NAMALWA (cell line): Measurements from ENCODE around the gene RFTN1.

Experiments used
- DNase-seq: peaks from one replicate; pipeline ENCODE4 v3.0.0-alpha.2; 2015; ENCODE audit warnings: low spot score

Gene RFTN1

DNA sequence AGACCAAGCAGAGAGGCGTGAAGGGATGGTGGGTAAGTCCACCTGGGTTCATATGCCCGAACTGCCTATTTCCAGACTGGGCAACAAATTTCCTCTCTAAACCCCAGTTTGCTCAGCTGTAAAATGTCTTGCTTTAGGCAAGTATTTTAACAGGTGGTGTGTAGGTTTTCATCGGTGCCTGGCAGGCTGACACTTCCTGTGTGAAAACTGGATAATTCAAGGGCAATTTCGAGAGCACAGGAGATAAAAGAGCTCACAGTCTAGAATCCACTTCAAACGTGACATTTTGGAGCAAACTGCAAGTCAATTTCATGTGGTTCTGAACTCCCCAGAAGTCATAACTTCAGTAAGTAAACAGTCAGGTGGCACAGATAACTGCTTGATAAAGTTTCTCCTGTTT, 136.3 kb downstream of the RFTN1 start:
- peak; percentile 77 for DNase-seq

DNA sequence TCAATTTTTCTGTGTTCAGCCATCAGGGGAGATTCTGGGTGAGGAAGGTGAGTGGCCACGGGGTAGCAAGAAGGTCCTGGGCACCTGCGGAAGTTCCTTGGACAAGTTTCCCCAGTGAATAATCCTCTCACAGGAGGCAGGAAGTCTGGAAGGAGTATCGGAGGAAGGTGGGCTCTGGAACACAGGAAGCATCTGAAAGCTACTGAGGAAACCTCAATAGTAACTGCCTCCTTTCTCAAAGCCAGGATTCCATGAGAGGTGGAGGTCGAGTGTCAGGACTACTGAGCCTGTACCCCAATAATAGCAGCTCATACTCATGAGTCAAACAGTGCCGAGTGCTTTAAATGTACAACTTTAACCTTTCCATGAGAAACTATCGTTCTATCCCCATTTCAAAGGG, 137.6 kb downstream of the RFTN1 start:
- no peak for DNase-seq

DNA sequence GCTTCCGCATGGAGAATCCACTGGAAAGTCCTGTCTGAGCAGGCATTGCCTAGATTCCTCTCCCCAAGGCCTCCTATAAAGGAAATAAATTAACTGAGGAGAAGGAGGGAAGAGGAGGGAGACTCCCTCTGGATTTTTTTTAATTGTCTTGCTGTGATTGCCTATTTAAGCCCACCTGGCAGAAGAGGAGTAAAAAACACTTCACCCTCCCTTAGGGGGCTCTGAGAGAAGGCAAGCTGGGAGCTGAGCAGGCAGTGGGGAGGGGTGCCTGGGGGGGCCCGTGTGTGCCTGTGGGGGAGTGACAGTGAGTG, 138.6 kb downstream of the RFTN1 start:
- no peak for DNase-seq

DNA sequence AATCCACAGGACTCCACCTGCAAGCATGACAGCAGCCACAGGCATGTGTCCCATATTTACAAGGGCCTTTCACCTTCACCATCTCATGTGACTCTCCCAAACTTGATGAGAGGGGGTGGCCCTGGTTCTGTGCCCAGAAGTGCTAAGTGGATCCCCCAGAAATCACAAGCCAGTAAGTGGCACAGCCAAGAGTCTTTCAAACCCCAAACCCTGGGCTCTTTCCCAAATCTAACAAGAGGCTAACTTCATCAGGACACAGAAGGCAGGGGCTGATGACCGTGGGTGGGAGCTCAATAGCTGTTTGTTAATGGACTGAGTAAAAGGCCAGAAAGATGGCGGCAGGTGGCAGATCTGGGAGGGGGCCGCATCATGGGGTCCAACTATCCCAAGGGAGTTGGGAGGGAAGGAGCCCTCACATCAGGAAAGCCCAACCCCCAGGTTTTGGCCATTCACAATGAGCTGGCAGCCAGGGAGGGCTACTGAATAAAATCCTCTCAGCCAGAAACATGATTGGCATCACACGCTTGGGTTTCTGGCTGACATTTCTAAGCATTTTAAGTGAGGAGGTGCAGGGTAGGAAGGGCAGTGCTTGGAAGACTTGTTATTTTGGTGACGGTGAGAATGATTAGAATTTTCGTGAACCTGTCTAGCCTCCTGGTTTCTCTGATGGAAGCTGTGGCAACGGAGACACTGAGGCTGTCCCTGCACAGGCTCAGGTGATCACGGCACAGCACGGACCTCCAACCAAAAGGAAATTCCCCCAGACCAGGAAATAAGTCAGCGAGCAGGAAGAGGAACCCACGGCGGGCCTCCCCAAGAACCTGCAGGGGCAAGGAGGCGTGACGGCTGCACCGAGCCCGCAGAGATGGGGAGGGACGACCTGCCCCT, 139.2 kb downstream of the RFTN1 start:
- DNase-seq, result peak; percentile 62

DNA sequence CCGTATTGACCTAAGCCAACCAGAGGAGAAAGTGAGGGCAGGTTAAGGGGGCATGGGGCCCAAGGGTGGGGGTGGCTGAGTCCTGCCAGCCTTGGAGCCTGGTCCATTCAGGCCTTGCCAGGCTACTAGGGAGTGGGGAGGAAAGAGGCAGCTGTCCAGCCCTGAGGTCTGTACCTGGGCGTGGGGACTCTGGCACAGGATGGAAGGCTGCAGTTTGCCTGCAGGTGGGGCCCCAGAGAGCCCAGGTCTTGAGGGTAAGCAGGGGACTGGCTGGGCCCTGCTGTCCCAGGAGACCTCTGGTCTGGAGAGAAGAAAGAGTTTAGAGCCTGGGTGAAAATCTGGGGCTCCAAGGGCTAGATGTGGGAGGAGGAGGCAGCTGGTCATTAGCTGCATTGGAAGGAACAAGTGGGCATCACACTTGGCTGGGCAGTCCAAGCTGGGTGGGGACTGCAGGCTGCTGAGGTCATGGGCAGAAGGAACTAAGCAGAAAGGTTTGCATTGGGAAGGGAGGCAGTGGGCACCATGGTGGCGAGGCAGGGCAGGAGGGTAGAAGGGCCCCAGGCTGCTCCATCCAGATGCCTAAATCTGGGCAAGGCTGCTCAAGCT, 140.1 kb downstream of the RFTN1 start:
- peak; percentile 24 for DNase-seq

DNA sequence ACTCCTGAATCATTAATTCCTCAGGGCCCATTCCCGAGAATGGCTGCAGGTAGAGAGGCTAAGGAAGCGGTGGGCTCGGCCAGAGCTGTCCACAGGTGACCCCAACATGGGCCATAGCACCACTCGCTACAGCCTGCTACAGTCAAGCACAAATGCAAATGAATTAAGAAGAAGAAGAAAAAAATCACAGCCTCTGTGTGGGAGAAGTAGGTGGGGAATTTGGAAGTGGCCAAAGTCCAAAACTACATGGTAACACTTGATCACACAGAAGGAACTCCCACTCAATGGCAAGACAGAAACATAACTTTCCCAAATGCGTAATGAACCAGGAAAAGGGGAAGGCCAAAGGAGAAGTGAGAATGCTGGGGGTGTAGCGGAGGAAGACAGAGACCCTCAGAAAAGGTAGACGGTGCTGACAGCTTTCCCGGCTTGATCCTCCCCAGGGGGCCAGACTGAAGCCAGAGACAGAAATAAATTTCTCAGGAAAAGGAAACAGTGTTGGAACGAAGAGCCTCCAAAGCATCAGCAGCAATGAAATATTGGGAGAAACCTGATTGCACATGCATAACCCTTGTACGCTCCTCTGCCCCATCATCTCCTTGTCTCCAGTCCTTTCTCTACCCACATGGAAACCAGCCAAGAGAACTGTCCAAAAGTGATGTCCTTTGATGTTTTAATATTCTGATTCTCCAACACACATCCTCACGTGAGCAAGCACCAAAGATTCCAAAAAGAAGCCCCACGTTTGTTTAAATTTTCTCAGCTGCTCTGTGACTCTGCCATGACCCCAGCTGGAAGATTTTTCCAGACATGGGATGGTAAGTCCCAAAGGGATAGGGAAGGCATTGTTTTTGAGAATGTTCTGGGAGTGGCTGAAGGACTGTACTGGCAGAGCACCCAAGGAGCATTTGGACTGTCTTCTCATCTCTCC, 140.9 kb downstream of the RFTN1 start:
- peak; percentile 60 for DNase-seq

DNA sequence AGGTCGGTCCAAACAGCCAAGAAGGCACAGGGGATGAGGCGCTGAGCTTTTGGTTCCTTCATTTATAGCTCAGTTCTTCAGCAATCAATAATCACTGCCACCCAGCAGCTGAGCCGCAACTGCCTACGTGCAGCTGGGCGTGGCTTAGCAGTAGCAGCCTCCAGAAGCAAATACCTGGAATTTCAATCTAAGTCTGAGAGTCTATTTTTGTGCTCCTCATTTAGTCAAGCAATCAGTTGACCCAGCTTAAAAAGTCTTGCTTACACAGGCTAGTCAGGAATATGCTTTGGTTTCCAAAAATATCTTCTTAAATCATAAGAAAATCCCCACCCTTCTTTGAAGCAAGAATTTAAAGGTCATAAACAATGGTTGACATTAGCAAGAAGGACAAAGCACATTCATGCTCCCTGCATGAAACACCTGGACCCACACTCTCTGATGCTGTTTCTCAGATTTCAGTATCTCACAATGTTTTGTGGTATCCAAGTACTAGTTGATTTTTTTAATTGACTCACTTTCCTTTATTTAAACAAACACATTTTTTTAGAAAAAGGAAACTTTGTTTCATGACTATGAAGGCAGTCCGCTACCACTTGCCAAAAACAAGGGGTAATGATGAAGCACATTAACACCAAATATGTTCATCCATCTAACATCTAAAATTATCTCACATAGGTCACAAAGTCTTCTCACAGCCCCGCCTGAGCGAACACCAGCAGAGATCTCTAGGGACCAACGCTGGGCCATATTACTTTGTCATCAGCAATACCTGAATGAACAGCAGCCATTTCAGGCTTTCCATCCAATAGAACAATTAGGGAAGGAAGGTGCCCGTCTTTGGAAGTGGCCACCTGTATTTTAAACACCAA, 142.4 kb downstream of the RFTN1 start:
- peak; percentile 46 for DNase-seq

DNA sequence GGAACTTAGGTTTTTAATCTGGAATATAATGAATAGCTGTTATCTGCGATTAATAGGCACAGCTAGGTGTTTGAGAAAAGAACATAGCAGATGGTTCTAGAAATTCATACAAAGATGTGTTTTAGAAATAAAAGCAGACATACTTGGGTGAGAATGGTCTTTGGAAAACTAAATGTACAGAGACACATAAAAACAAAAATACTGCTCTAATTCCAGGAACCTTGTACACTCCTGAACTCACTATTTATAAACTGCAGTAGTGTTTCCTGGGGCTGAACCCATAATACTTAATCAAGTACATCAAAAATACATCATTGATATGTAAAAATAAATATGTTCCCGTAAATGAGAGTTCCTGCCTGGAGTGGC, 143.0 kb downstream of the RFTN1 start:
- no peak for DNase-seq

DNA sequence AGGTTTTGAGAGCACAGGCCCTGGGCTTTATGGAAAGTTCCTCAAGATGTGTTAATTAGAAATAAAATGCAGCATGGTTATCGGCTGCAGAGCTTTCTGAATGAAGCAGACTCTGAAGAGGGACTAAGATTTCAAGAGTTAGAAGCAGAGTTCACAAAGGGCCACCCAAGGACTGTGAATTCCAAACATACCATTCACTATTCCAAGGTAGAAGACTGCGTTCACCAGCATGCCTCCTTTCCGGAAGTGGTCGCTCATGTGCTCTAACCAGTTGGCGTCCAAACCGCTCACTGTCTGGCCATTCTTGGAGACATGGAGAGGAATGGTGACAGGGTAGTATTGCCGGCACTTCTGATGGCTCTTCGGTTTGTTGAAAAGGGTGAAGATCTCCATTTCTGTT, 143.6 kb downstream of the RFTN1 start:
- no peak for DNase-seq

DNA sequence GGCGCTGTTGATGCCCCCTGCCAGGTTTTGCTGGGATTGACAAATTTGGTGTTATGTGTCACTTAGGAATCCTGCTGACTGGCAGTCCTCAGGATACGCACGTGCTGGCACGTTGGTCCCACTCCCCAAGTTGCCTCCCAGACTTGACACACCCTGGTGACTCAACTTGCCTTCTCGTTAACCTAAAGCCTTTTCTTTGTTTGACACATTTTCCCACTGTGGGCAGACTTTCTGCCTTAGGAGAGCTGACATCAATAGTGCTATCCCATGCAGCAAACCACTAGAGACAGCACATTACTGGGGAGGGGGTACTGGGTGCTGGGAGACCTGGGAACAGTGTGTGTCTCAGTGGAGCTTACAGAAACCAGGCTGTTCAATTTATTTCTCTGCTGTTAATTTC, 144.2 kb downstream of the RFTN1 start:
- no peak for DNase-seq

DNA sequence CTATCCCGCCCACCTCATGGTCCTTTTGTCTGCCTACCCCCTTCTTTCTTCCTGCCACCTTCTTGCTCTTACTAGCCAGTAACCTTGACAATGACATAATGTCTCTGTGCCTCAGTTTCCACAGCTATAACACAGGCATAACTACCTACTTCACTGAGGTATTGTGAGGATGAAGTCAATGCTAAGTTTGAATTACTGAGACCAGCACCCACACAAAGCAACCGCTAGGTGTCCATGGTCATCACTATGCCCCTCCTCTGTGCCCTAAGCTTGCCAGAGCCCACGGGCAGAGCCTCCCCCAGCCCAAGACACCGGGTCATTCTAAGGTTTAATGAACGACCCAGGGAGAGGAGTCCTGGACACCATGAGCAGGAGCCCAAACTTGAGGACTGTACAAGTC, 146.9 kb downstream of the RFTN1 start:
- no peak for DNase-seq

DNA sequence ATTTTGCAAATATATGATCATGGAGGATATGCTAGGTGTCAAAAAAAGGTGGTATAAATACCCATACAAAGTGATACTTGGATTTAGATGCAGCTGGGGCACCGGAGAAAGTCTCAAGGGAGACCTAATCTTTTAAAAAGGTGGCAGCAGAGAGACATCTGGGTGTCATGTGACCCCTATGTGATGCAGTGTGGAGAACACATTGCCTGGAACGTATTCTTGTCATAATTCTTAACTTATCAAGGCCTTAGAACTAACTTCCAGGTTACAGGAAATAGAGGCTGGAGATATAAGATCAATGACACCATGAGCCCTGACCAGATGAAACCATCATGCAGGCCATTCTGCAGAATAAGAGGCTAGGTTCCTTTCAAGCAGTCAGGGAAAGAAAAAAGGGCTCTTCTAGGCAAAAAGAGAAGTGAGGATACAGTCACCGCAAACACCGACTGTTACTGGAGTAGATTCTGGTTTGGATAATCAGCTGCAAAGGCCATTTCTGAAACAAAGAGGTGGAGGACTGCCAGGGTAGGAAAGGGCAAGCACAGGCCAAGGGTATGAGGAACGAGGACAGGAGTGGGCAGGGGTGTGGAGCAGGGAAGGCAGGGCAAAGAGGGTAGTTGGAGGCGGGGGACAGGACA, 147.9 kb downstream of the RFTN1 start:
- DNase-seq, result peak; percentile 88

DNA sequence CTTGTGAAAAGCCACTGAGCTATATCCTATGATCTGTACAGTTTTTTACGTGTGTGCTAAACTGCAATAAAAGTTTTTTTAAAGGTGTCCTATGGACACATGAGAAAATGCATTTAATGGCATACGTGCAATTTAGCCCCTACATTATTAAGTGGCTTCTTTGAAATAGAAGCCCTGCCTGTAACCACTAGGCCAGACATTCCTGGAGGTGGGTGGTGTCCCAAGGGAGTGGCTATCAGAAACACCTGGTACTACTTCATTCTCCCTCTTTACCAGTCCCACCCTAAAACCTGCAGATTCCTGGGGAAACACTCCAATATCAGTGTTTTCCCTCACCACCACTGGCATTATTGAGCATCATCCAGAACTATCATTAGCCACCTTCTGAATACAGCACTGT, 148.5 kb downstream of the RFTN1 start:
- no peak for DNase-seq

DNA sequence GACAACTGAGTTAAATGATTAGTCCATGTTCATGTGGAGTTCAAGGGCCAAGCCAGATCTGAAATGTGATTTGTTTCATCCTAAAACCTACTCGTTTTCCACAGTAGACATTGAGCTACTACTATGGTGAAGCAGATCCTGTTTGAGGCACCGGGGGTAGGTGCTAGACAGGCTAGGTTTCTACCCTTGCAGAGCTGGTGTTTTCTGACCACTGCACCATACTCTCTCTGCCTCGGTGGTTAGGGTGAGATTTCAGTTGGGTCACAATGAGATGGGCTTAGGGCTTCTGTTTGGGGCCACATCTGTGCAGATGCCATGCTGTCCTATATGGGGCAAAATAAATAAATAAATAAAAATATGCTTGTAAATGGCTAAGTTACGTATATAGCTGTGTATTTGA, 149.2 kb downstream of the RFTN1 start:
- DNase-seq, result no peak

DNA sequence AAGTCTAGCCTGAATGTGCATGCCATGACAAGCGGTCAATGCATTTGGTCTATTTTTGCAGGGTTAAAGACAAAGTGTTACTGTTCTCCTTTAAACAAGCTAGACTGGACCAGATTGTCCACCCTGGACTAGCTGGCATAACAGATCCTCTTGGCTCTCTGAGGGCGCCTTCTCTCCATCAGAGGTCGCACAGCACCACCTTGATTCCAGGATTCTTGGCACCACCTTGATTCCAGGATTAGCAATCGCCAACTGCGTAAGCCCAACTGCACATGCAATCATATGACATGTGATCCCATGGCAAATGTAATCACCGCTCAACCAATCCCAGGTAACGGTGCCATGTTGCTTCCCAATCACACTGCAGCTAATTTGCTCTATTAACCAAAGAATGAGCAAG, 149.9 kb downstream of the RFTN1 start:
- DNase-seq, result no peak

DNA sequence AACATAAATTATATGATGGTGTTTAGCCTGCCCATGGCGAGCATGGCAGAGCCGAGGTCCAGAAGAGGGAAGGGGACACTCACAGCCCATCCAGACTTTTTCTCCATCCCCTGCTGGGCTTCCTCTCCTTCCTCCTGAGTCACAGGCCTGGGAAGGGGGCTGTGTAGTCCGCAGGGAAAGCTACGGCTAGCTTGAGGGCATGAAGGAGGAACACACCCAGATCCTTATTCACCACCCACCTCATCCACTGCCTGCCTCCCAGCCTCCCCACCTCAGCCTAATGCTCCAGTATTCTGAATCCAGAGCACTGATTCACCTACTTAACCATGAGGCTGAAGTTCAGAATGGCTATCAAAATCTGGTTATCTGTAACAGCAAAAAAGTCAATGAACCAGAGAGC, 150.7 kb downstream of the RFTN1 start:
- DNase-seq, result no peak

DNA sequence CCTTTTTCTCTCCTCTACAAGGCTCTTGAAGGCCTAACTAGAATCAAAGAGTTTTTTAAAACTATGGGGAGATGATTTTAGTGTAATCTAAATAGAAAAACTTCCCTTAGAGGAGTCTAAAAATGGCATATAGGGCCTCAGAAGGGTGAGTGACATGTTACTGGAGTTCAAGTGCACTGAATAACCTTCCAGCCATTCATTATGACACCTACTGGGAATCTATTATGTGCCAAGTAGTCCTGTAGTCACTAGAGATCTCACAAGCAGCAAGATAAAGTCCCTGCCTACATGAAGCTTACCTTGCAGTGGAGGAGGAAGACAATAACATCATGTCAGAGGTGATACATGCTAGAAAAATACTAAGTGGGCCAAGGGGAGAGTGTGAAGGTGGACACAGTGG, 152.4 kb downstream of the RFTN1 start:
- no peak for DNase-seq

DNA sequence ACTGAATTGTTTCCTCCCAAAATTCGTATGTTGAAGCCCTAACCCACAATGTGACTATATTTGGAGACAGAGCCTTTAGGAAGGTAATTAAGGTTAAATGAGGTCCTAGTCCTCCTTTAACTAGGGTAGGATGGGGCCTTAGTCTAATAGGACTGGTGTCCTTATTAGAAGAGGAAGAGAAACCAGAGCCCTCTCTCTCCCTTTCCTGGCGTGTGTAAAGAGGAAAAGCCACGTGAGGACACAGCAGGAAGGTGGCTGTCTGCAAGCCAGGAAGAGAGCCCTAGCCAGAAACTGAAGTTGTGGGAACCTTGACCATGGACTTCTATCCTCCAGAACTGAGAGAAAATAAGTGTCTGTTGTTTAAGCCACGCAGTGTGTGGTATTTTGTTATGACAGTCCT, 154.2 kb downstream of the RFTN1 start:
- peak; percentile 16 for DNase-seq

DNA sequence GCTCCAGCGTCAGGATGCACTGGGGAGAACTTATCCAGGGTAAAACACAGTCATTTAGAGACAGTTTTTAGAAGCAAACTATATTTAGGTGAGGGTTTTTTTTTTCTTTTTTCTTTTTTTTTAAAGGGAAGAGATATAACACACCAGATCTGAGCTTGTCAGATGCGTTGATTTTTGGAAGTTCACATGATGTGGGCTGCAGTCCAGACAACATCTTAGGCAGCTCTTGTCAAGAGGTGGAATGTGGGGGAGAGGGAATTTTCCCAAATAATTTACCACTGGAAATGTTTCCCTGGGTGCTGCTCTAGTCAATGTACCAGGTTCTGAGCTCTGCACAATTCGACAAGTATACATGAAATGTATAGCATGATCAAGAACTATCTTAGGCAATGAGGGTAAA, 155.2 kb downstream of the RFTN1 start:
- DNase-seq, result no peak

DNA sequence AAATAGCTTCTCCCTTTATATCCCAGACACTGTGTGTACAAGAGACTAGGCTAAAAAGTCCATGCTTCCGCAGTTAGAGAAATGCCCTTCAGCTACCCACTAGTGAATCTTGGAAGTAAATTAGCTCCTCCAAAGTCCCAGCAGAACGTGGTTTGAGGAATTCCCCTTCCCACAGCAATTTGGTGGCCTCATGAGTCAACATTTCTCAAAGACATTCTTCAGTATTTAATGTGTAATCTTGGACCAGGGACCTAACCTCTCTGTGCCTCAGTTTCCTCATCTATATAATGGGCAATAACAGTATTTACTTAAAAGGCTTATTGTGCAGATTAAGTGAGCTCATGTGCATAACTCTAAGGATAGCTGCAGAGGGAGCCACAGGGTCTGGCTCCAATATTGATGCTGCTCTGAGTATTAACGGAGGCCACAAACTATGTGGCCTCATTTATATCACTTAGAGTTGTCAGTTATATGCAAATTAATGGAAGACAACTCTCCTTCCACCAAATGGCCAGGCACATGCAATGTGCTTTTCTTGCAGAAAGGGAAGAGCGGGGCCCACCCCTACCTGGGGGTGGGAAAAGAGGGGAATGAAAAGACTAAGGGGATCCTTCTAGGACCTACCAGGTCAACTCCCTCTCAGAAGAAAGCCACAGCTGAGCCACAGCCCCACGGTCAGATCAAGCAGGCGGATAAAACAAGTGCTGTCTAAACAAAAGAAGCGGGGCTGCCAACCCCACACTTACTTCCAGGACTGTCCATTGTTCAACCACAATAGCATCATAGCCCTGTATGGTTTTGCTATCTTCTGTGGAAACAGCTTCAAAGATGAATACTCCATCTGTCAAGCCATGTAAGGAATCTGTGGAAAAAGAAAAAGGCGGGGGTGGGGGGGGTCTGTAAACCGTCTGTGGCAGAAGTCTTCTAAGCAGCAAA, 156.0 kb downstream of the RFTN1 start:
- no peak for DNase-seq
